ENCODE data around the gene DUSP22. TPM values are rescaled to one million over a fixed set of nuclear protein-coding genes. Genes with fewer than 3 reads are reported as not detected.

DUSP22 gene
- total RNA-seq, 2 donors from 2014 or later, result 33.5 to 35.4 TPM

DNA sequence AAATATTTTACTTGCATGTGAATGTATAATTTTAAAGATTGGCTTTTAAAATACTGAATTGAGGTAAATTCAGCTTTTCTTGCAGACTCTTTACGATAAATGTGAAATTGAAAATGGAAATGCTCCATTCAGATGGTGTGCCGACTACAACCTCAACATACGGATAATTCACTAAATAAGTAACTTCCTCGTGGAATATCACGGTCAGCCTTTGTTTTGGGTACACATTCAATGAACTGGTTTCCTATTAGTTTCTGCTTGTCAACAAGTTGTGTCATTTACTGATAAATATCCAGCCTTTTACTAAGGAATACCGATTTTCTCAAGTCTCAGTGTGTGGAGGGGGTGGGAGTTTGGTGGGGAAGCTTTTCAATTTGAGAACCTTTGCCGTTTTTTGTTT lies 96.9 kb downstream of the DUSP22 start:
- Histone ChIP-seq H3K9me3 (ENCODE audit: control insufficient read depth, low read length) (no peaks in the 10 kb centered on the region), H3K27ac (ENCODE audit: low read depth, low read length) (no peak overlapping the region), H3K4me3 (ENCODE audit: low read length) (no peak overlapping the region), H3K9ac (ENCODE audit: extremely low read depth, low read length, poor library complexity, severe bottlenecking) (no peak overlapping the region), H3K4me1 (ENCODE audit: control insufficient read depth, insufficient read depth, low read length) (no peaks in the 10 kb centered on the region), H3K36me3 (ENCODE audit: control insufficient read depth, insufficient read depth, low read length) (no peaks in the 10 kb centered on the region), H3K27me3 (ENCODE audit: control insufficient read depth, insufficient read depth, low read length, poor library complexity, severe bottlenecking) (peaks cover 85% of the 10 kb centered on the region)
- Mint-ChIP-seq H3K9me3 (no peaks in the 10 kb centered on the region), H3K4me3 (no peak overlapping the region), H3K27me3 (ENCODE audit: insufficient read depth) (peaks cover 86% of the 10 kb centered on the region), H3K27ac (no peak overlapping the region), H3K4me1 (peaks cover 5% of the 10 kb centered on the region), H3K36me3 (ENCODE audit: low read depth) (no peaks in the 10 kb centered on the region)
- TF ChIP-seq, protein P1, sequence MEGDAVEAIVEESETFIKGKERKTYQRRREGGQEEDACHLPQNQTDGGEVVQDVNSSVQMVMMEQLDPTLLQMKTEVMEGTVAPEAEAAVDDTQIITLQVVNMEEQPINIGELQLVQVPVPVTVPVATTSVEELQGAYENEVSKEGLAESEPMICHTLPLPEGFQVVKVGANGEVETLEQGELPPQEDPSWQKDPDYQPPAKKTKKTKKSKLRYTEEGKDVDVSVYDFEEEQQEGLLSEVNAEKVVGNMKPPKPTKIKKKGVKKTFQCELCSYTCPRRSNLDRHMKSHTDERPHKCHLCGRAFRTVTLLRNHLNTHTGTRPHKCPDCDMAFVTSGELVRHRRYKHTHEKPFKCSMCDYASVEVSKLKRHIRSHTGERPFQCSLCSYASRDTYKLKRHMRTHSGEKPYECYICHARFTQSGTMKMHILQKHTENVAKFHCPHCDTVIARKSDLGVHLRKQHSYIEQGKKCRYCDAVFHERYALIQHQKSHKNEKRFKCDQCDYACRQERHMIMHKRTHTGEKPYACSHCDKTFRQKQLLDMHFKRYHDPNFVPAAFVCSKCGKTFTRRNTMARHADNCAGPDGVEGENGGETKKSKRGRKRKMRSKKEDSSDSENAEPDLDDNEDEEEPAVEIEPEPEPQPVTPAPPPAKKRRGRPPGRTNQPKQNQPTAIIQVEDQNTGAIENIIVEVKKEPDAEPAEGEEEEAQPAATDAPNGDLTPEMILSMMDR (conservative IDR thresholded peaks at IDR 0.05), result no peak
- 82 to 95% methylated on average over 5 to 7 of the region's 7 CpGs for WGBS, 2 experiments (ENCODE audit: insufficient coverage in 1 of 2, insufficient read length in 1 of 2)
- DNase-seq, result no peak

DNA sequence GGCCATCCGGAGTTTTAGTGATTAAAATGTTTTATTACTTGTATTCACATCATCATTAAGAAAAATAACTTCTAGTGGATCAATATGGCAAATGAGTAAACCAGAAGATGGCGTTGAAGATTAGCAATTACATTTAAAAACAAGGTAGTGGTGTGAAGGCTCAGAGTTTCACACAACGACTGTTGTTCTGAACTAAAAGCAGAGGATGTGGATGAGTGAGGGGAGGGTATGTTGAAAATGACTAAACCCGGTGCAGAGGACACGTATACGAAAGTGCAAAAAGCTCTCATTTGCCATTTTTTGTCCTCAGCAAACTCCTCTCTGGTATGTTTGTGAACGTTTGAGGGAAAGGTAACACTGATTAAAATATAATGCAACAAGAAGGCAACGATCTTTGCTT lies 97.3 kb downstream of the DUSP22 start:
- H3K4me3 ChIP-seq (ENCODE audit: low read length), result no peak overlapping the region
- WGBS, 2 experiments (ENCODE audit: insufficient coverage in 1 of 2, insufficient read length in 1 of 2), result 72 to 76% methylated on average over 7 of the region's 8 CpGs
- Mint-ChIP-seq H3K4me1 (peaks cover 5% of the 10 kb centered on the region), H3K27me3 (ENCODE audit: insufficient read depth) (peaks cover 89% of the 10 kb centered on the region), H3K4me3 (no peak overlapping the region), H3K36me3 (ENCODE audit: low read depth) (no peaks in the 10 kb centered on the region), H3K27ac (no peak overlapping the region), H3K9me3 (no peaks in the 10 kb centered on the region)
- H3K27ac ChIP-seq (ENCODE audit: low read depth, low read length), result no peak overlapping the region
- no peaks in the 10 kb centered on the region for H3K9me3 ChIP-seq (ENCODE audit: control insufficient read depth, low read length)
- H3K9ac ChIP-seq (ENCODE audit: extremely low read depth, low read length, poor library complexity, severe bottlenecking), result no peak overlapping the region
- peaks cover 90% of the 10 kb centered on the region for H3K27me3 ChIP-seq (ENCODE audit: control insufficient read depth, insufficient read depth, low read length, poor library complexity, severe bottlenecking)
- TF ChIP-seq, protein P1 (conservative IDR thresholded peaks at IDR 0.05), result no peak
- peak; percentile 4 for DNase-seq
- no peaks in the 10 kb centered on the region for H3K36me3 ChIP-seq (ENCODE audit: control insufficient read depth, insufficient read depth, low read length)
- H3K4me1 ChIP-seq (ENCODE audit: control insufficient read depth, insufficient read depth, low read length), result no peaks in the 10 kb centered on the region

DNA sequence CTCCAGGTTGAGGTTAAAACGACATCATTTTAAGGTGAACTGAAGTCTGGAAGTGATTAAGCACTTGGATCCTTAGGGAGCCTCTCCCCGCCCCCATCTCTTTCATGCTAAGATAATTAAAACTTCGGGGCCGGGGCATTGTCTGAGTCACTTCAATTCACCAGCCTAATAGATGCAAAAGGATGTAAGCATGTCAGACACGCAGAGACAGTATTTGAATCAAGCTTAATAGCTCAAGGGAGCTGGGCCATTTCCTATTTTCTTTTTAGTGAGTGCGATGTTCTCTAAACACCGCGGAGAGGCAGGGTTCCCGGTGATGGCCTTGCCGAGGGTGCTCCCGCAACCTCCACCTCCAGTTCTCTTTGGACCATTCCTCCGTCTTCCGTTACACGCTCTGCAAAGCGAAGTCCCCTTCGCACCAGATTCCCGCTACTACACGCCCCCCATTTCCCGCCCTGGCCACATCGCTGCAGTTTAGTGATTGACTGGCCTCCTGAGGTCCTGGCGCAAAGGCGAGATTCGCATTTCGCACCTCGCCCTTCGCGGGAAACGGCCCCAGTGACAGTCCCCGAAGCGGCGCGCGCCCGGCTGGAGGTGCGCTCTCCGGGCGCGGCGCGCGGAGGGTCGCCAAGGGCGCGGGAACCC lies 98.7 kb downstream of the DUSP22 start:
- no peaks in the 10 kb centered on the region for H3K36me3 Mint-ChIP-seq (ENCODE audit: low read depth)
- no peak overlapping the region for H3K27ac ChIP-seq (ENCODE audit: low read depth, low read length)
- no peaks in the 10 kb centered on the region for H3K9me3 Mint-ChIP-seq
- H3K9ac ChIP-seq (ENCODE audit: extremely low read depth, low read length, poor library complexity, severe bottlenecking), result no peak overlapping the region
- peak overlapping the region; percentile 35 for H3K4me3 ChIP-seq (ENCODE audit: low read length)
- no peaks in the 10 kb centered on the region for H3K9me3 ChIP-seq (ENCODE audit: control insufficient read depth, low read length)
- WGBS, 2 experiments (ENCODE audit: insufficient coverage in 1 of 2, insufficient read length in 1 of 2), result 2 to 3% methylated on average over 14 to 44 of the region's 44 CpGs
- H3K4me1 ChIP-seq (ENCODE audit: control insufficient read depth, insufficient read depth, low read length), result no peaks in the 10 kb centered on the region
- H3K27ac Mint-ChIP-seq, result no peak overlapping the region
- TF ChIP-seq, protein P1 (conservative IDR thresholded peaks at IDR 0.05), result peak; percentile 31
- peak; percentile 81 for DNase-seq
- H3K27me3 ChIP-seq (ENCODE audit: control insufficient read depth, insufficient read depth, low read length, poor library complexity, severe bottlenecking), result peaks cover 100% of the 10 kb centered on the region
- peaks cover 92% of the 10 kb centered on the region for H3K27me3 Mint-ChIP-seq (ENCODE audit: insufficient read depth)
- peak overlapping the region; percentile 50 for H3K4me3 Mint-ChIP-seq
- H3K36me3 ChIP-seq (ENCODE audit: control insufficient read depth, insufficient read depth, low read length), result no peaks in the 10 kb centered on the region
- peaks cover 5% of the 10 kb centered on the region for H3K4me1 Mint-ChIP-seq
